ENCODE results near the gene GNPDA2. TPM values are rescaled to one million over a fixed set of nuclear protein-coding genes. Genes with fewer than 3 reads are reported as not detected.

GNPDA2 gene
- total and polyA plus RNA-seq, 2 of the 8 experiments (the other 6 are each of a cell fraction or from before 2014, with no cell fraction given), result 3.0 to 4.8 TPM

- Histone ChIP-seq H3K18ac (ENCODE audit: extremely low read depth, low read length) (no peak overlapping the region), H3K4me3 (ENCODE audit: extremely low read depth in 1 of 4, insufficient read depth in 2 of 4, low read depth in 3 of 4, low read length in 4 of 4) (no peak overlapping the region), H4K91ac (replicated peaks; ENCODE audit: insufficient read length, low read length) (no peak overlapping the region), H3K4me2 (ENCODE audit: insufficient read depth in 1 of 2, low read depth in 2 of 2, low read length in 2 of 2) (no peak overlapping the region), H3K23ac (ENCODE audit: insufficient read length) (no peak overlapping the region), H2AK5ac (ENCODE audit: low read depth, low read length) (no peak overlapping the region), H2AFZ (ENCODE audit: low read length) (no peak overlapping the region), H3K27ac (ENCODE audit: low read depth, low read length) (no peak overlapping the region), H3K27me3 (replicated peaks in 1 of 4; ENCODE audit: control insufficient read depth in 3 of 4, extremely low read depth in 1 of 4, insufficient read depth in 3 of 4, low read length in 3 of 4) (no peaks in the 10 kb centered on the region), H2BK20ac (ENCODE audit: low read length) (no peak overlapping the region), H4K8ac (ENCODE audit: extremely low read depth, insufficient read depth, low read length) (no peak overlapping the region), H3K9ac (replicated peaks in 1 of 4; ENCODE audit: extremely low read depth in 1 of 4, low read depth in 3 of 4, low read length in 3 of 4) (no peak overlapping the region), H3K56ac (replicated peaks; ENCODE audit: insufficient read length, low read depth, low read length) (no peak overlapping the region), H3K79me2 (ENCODE audit: control insufficient read depth in 1 of 2, insufficient read depth in 2 of 2, low read length in 2 of 2) (no peaks in the 10 kb centered on the region), H4K5ac (ENCODE audit: insufficient read length, low read depth, low read length) (no peak overlapping the region), H3K9me3 (ENCODE audit: insufficient read depth in 2 of 2, low read depth in 1 of 2, low read length in 1 of 2) (no peaks in the 10 kb centered on the region), H3K4ac (replicated peaks; ENCODE audit: insufficient read length, low read depth, low read length) (no peak overlapping the region), H4K20me1 (replicated peaks in 1 of 2; ENCODE audit: control insufficient read depth in 1 of 2, insufficient read depth in 2 of 2, low read length in 2 of 2) (peaks cover 0 to 1% of the 10 kb centered on the region in 2 experiments), H3K14ac (ENCODE audit: insufficient read length) (no peak overlapping the region), H3K79me1 (ENCODE audit: low read depth, low read length) (no peaks in the 10 kb centered on the region), H3K23me2 (ENCODE audit: low read depth, low read length) (no peaks in the 10 kb centered on the region), H2BK12ac (ENCODE audit: low read depth, low read length) (no peak overlapping the region), H3K4me1 (replicated peaks in 1 of 4; ENCODE audit: control insufficient read depth in 3 of 4, insufficient read depth in 4 of 4, low read length in 3 of 4) (peaks cover 0 to 3% (median 0%) of the 10 kb centered on the region in 4 experiments; a peak in 1 of 7 replicates), H2BK15ac (ENCODE audit: low read length) (no peak overlapping the region), H3K36me3 (ENCODE audit: control insufficient read depth in 2 of 4, insufficient read depth in 4 of 4, low read length in 3 of 4) (peaks cover 0 to 66% (median 24%) of the 10 kb centered on the region in 4 experiments; a peak in 6 of 8 replicates), H2BK5ac (ENCODE audit: low read depth, low read length) (no peak overlapping the region), H2BK120ac (replicated peaks; ENCODE audit: low read depth, low read length) (no peak overlapping the region)
- WGBS, 2 experiments (ENCODE audit: extremely low coverage in 1 of 2, insufficient coverage in 1 of 2, insufficient read length in 1 of 2, insufficient replicate concordance in 2 of 2, low coverage in 1 of 2, low lambda C conversion rate in 2 of 2, missing lambda C conversion rate in 1 of 2), result 100% methylated on average over 1 of the region's 1 CpG; no CpG with 5 or more reads in 1 of the 2 experiments
- ChIA-PET CTCF (ENCODE audit: partially characterized antibody) (no interaction called here), POLR2A (ENCODE audit: partially characterized antibody) (no interaction called here)
- DNase-seq (ENCODE audit: low read depth in 1 of 2, low spot score in 2 of 2), result no peak
- FAIRE-seq, result no peak
- TF ChIP-seq USF2 (IDR thresholded peaks at IDR 0.05; ENCODE audit: low read length) (no peak), SIN3A (conservative IDR thresholded peaks at IDR 0.05 in 1 of 2, IDR thresholded peaks at IDR 0.05 in 1 of 2; ENCODE audit: low read depth in 1 of 2, low read length in 2 of 2) (no peak), EZH2 (IDR thresholded peaks at IDR 0.05; ENCODE audit: low read depth, low read length, severe bottlenecking) (no peak), GTF2F1 (IDR thresholded peaks at IDR 0.05; ENCODE audit: borderline replicate concordance, low read depth, low read length) (no peak), TCF12 (IDR thresholded peaks at IDR 0.05; ENCODE audit: low read depth, low read length) (no peak), RNF2 (IDR thresholded peaks at IDR 0.05; ENCODE audit: borderline replicate concordance, low read depth, low read length, missing control alignments, poor library complexity, severe bottlenecking) (no peak), HDAC2 (IDR thresholded peaks at IDR 0.05; ENCODE audit: borderline replicate concordance in 1 of 2, low read depth in 2 of 2, low read length in 2 of 2) (no peak), SP1 (IDR thresholded peaks at IDR 0.05; ENCODE audit: low read depth, low read length) (no peak), RXRA (IDR thresholded peaks at IDR 0.05; ENCODE audit: insufficient read depth, low read depth, low read length) (no peak)
These were observed 25.9 kb downstream of the GNPDA2 start for GRCh38 chr4:44700427-44700826.
